ENCODE data around the gene ZNF582.

Gene ZNF582

DNA sequence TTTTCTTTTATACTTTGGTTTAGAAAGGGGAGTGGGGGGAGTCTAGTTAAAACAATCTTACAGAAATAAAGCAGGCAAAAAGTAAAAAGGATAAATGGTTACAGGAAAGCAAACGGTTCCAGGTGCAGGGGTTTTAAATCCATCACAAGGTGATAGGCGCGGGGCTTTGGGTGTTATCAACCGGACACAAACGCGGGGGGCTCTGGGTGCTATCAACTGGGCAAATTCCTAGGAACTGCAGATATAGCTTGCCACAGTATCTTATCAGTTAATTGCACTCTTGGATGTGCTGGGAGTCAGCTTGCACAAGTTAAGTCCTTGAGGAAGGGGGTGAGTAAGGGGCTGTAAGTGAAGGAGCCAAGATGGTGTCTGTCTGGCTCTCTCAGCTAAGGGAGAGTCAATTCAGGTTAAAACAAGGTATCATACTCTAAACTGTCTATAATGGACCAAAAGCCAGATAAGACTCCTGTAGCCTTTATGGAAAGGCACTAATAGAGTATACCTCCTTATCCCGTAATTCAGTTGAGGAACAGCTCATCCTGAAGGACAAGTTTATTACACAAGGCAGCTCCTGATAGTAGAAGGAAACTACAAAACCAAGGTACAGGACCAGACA, 46.1 kb downstream of the ZNF582 start:
- TF ChIP-seq SIN3A (IDR thresholded peaks at IDR 0.05; ENCODE audit: borderline replicate concordance, insufficient read depth, low read length) (no peak), POLR2AphosphoS5 (IDR thresholded peaks at IDR 0.05; ENCODE audit: low read depth, low read length) (no peak), TAF1 (IDR thresholded peaks at IDR 0.05; ENCODE audit: borderline replicate concordance, insufficient read depth, low read length) (no peak), FOXP2 (optimal IDR thresholded peaks at IDR 0.05; ENCODE audit: borderline replicate concordance, extremely low read depth, extremely low read length, insufficient read depth) (no peak)
- TF ChIP-seq, protein P1, sequence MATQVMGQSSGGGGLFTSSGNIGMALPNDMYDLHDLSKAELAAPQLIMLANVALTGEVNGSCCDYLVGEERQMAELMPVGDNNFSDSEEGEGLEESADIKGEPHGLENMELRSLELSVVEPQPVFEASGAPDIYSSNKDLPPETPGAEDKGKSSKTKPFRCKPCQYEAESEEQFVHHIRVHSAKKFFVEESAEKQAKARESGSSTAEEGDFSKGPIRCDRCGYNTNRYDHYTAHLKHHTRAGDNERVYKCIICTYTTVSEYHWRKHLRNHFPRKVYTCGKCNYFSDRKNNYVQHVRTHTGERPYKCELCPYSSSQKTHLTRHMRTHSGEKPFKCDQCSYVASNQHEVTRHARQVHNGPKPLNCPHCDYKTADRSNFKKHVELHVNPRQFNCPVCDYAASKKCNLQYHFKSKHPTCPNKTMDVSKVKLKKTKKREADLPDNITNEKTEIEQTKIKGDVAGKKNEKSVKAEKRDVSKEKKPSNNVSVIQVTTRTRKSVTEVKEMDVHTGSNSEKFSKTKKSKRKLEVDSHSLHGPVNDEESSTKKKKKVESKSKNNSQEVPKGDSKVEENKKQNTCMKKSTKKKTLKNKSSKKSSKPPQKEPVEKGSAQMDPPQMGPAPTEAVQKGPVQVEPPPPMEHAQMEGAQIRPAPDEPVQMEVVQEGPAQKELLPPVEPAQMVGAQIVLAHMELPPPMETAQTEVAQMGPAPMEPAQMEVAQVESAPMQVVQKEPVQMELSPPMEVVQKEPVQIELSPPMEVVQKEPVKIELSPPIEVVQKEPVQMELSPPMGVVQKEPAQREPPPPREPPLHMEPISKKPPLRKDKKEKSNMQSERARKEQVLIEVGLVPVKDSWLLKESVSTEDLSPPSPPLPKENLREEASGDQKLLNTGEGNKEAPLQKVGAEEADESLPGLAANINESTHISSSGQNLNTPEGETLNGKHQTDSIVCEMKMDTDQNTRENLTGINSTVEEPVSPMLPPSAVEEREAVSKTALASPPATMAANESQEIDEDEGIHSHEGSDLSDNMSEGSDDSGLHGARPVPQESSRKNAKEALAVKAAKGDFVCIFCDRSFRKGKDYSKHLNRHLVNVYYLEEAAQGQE (IDR thresholded peaks at IDR 0.05; ENCODE audit: insufficient read depth in 1 of 2, low read depth in 2 of 2, low read length in 2 of 2), result no peak

DNA sequence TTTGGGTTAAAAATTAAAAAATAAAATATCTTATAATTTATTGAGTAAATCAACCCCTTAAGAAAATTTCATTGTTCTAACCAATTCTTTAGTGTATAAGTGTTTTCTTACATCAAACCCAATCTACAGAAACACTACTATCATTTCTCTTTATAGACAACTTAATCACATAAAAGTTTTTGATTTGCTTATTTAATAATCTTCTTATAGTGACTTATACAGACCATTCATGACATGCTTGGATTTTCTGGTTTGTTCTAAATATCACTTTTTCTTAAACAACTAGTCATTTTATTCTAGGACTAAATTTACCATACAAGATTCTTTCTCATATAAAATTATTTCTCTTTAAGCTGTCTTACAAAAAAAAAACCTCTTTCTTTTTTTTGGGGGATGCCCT, 51.4 kb downstream of the ZNF582 start:
- TF ChIP-seq SIN3A (IDR thresholded peaks at IDR 0.05; ENCODE audit: borderline replicate concordance, insufficient read depth, low read length), result no peak
- no peak for TF ChIP-seq TAF1 (IDR thresholded peaks at IDR 0.05; ENCODE audit: borderline replicate concordance, insufficient read depth, low read length)
- TF ChIP-seq FOXP2 (optimal IDR thresholded peaks at IDR 0.05; ENCODE audit: borderline replicate concordance, extremely low read depth, extremely low read length, insufficient read depth), result no peak

DNA sequence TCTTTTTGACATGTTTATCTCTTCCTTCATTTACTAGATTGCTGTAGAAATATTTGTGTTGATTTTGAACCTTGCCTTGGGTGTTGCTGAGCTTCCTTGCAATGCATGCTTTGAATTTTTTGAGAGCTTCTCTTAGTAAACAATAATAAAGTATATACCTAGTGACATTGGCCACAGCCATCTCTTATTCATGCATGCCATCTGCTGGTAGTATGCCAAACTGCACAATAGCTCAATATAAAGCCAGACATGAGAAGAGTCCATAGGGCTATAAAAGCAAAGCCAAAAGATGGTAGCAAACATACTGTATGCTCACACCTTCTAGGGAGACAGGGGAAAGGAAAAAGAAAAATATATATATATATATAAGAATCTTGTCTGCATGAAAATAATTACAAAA, 59.8 kb downstream of the ZNF582 start:
- no peak for TF ChIP-seq TAF1 (IDR thresholded peaks at IDR 0.05; ENCODE audit: borderline replicate concordance, insufficient read depth, low read length)
- TF ChIP-seq FOXP2 (optimal IDR thresholded peaks at IDR 0.05; ENCODE audit: borderline replicate concordance, extremely low read depth, extremely low read length, insufficient read depth), result no peak
- TF ChIP-seq, protein P1 (IDR thresholded peaks at IDR 0.05; ENCODE audit: insufficient read depth in 1 of 2, low read depth in 2 of 2, low read length in 2 of 2), result no peak
- TF ChIP-seq SIN3A (IDR thresholded peaks at IDR 0.05; ENCODE audit: borderline replicate concordance, insufficient read depth, low read length), result no peak
- no peak for TF ChIP-seq POLR2AphosphoS5 (IDR thresholded peaks at IDR 0.05; ENCODE audit: low read depth, low read length)
